Progenitor cell of endocrine pancreas (in vitro differentiated cells): ENCODE results near the gene TKT. TPM values are rescaled to one million over a fixed set of nuclear protein-coding genes. Genes with fewer than 3 reads are reported as not detected.

Experiments
- DNase-seq: peaks from one replicate; pipeline ENCODE4 v3.0.0; 2021; ENCODE audit warnings: low spot score; ENCODE audit not compliant: unreplicated experiment
- H3K27ac Mint-ChIP-seq: 2 replicates; pipeline ENCODE4 v1.8.0; 2021; ENCODE audit warnings: mild to moderate bottlenecking, moderate library complexity, mixed read lengths
- H3K27me3 Mint-ChIP-seq: 2 replicates; pipeline ENCODE4 v1.8.0; 2021; ENCODE audit warnings: mixed read lengths
- H3K36me3 Mint-ChIP-seq: 2 replicates; pipeline ENCODE4 v1.8.0; 2022; ENCODE audit warnings: mixed read lengths; ENCODE audit not compliant: insufficient read depth
- H3K4me1 Mint-ChIP-seq: 2 replicates; pipeline ENCODE4 v1.8.0; 2021; ENCODE audit warnings: low read depth, mixed read lengths
- H3K4me3 Mint-ChIP-seq: 2 replicates; pipeline ENCODE4 v1.8.0; 2021; ENCODE audit warnings: low read depth, mild to moderate bottlenecking, moderate library complexity, mixed read lengths
- H3K9me3 Mint-ChIP-seq: 2 replicates; pipeline ENCODE4 v1.8.0; 2021; ENCODE audit warnings: low read depth, mixed read lengths
- total RNA-seq: library from RNA; stranded (reverse); gene quantifications from 2 replicates; pipeline ENCODE4 v1.2.1, GENCODE V29; 2021
- TF ChIP-seq, protein P1 (sequence below): fragments of 200-600 bp; sonication (generic); IDR thresholded peaks from one replicate; pipeline ENCODE4 v1.5.0; 2021; ENCODE audit warnings: antibody characterized with exemption, mild to moderate bottlenecking; ENCODE audit not compliant: unreplicated experiment

Gene TKT
- total RNA-seq, 1 donor from 2014 or later: 250 TPM

DNA sequence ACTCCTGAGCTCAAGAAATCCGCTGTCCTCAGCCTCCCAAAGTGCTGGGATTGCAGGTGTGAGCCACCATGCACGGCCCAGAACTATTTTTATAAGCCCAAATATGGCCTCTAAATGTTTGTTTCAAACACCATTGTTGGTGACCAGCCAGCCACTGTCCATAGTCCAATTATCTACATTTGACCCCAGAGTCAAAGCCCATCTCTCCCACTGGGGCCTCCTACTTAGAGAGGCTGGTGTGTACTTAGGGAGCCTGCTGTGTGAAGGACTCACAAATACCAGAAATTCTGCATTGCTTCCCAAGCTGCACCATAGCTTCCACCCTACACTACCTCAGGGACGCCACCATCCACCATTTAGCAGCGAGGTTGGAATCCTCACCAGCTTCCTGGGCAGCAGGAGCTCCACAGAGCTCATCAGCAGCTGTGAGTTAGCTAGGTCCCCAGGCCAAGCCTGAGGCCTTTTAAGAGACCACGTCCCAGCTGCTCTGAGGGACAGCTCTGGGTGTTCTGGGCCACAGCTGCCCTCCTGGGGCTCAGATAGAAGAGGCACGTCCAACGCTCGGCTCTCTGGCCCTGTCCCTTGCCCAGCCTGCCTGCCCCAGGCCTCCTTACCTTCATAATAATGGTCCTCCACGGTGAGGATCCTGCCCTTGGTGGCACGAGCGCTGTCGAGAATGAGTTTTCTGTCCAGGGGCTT is 29.5 kb downstream of the TKT start:
- Mint-ChIP-seq H3K4me3 (no peak overlapping the region), H3K4me1 (no peaks in the 10 kb centered on the region), H3K9me3 (no peaks in the 10 kb centered on the region), H3K36me3 (peaks cover 10% of the 10 kb centered on the region), H3K27ac (no peak overlapping the region), H3K27me3 (no peaks in the 10 kb centered on the region)
- DNase-seq: no peak
- TF ChIP-seq, protein P1, sequence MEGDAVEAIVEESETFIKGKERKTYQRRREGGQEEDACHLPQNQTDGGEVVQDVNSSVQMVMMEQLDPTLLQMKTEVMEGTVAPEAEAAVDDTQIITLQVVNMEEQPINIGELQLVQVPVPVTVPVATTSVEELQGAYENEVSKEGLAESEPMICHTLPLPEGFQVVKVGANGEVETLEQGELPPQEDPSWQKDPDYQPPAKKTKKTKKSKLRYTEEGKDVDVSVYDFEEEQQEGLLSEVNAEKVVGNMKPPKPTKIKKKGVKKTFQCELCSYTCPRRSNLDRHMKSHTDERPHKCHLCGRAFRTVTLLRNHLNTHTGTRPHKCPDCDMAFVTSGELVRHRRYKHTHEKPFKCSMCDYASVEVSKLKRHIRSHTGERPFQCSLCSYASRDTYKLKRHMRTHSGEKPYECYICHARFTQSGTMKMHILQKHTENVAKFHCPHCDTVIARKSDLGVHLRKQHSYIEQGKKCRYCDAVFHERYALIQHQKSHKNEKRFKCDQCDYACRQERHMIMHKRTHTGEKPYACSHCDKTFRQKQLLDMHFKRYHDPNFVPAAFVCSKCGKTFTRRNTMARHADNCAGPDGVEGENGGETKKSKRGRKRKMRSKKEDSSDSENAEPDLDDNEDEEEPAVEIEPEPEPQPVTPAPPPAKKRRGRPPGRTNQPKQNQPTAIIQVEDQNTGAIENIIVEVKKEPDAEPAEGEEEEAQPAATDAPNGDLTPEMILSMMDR: no peak

DNA sequence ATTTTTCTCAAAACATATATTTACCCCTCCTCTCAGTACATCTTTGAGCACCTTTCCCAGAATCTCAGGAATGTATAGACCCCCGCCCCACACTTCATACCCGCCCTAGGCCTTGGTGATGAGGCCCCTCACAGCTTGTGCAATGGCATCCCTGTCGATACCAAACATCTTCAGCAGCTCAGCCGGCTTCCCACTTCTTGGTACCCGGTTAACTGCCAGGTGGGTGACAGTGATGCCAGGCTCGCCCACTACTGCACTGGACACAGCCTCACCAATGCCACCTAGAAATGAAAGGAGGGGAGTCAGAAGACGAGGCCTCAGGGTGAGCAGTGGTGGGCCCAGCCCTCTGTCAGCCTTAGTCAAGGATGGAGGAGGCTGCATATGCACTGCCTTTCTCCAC is 30.2 kb downstream of the TKT start:
- Mint-ChIP-seq H3K36me3 (peaks cover 10% of the 10 kb centered on the region), H3K9me3 (no peaks in the 10 kb centered on the region), H3K27ac (no peak overlapping the region), H3K4me1 (no peaks in the 10 kb centered on the region), H3K4me3 (no peak overlapping the region), H3K27me3 (no peaks in the 10 kb centered on the region)
- TF ChIP-seq, protein P1: no peak
- no peak for DNase-seq

DNA sequence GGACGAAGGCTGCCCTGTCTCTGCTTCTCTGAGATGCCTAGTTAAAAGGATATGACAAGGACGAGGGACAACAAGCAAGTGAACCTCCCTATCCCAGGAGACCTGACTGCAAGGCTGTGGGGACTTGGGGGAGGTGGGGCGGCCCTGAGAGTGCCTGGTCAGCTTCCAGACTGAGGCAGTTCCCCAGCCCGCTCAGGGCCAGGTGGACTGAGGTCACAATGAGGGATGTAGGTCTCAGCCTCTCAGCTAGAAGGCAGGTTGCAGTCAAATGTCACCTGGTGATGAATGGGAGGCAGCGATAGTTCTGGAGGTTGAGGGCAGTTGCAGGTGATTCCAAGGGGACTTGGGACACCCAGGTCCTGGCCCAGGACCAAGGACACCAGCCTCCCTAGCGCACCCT is 30.6 kb downstream of the TKT start:
- TF ChIP-seq, protein P1: no peak
- no peak overlapping the region for H3K4me3 Mint-ChIP-seq
- H3K27ac Mint-ChIP-seq: no peak overlapping the region
- no peak for DNase-seq
- no peaks in the 10 kb centered on the region for H3K4me1 Mint-ChIP-seq
- no peaks in the 10 kb centered on the region for H3K27me3 Mint-ChIP-seq
- no peaks in the 10 kb centered on the region for H3K9me3 Mint-ChIP-seq
- H3K36me3 Mint-ChIP-seq: peaks cover 7% of the 10 kb centered on the region

DNA sequence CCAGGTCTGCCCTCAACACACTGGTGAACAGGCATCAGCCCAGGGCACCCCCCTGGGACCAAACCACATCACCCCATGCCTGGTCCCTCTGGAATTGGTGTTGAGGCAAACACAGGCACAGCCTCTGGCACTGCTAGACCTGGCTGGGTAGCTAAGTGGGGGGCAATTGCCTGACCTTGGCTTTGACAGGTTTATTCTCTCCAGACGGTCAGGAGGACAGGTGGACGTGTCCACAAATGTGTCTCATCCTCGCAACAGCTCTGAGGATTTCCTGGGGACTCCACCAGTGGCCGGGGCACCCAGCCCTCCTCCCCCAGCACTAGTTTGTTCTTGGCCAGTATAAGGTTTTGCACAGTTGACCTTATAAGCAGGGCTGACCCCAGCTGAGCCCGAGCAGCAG is 31.3 kb downstream of the TKT start:
- H3K36me3 Mint-ChIP-seq: peaks cover 7% of the 10 kb centered on the region
- no peaks in the 10 kb centered on the region for H3K4me1 Mint-ChIP-seq
- DNase-seq: no peak
- no peaks in the 10 kb centered on the region for H3K9me3 Mint-ChIP-seq
- H3K27me3 Mint-ChIP-seq: no peaks in the 10 kb centered on the region
- TF ChIP-seq, protein P1: no peak
- H3K27ac Mint-ChIP-seq: no peak overlapping the region
- H3K4me3 Mint-ChIP-seq: no peak overlapping the region

DNA sequence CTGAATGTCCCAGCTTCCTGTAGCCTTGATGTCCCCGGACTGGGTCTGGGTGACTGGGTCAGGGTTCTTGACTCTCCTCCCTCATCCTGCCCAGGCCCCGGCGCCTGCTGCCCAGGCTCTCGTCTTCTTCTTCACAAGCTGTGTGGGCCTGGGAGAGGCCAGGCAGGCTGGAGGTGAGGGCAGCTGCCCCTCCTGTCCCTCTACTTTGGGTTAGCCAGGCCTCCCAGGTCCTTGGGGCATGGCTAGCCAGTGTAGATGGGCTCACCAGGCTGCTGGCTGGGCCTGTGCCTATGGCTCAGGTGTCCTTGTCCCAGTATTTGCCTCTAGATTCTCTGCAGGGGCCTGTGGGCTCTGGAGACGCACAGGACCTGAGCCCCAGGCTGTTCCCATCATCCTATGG is 31.8 kb downstream of the TKT start:
- TF ChIP-seq, protein P1: no peak
- H3K36me3 Mint-ChIP-seq: peaks cover 7% of the 10 kb centered on the region
- no peaks in the 10 kb centered on the region for H3K27me3 Mint-ChIP-seq
- no peak overlapping the region for H3K4me3 Mint-ChIP-seq
- H3K27ac Mint-ChIP-seq: no peak overlapping the region
- no peak for DNase-seq
- no peaks in the 10 kb centered on the region for H3K9me3 Mint-ChIP-seq
- no peaks in the 10 kb centered on the region for H3K4me1 Mint-ChIP-seq
